HCEC 1CT (cell line): ENCODE measurements around the gene KIF9.
"Not testable (repeated sequence)": the region's sequence is repeated elsewhere in the genome, so short reads cannot be mapped to it uniquely, and the experiment has no call there.

Experiments used
- DNase-seq: peaks from one replicate; pipeline ENCODE4 v3.0.0-alpha.2; 2017

The KIF9 gene

DNA sequence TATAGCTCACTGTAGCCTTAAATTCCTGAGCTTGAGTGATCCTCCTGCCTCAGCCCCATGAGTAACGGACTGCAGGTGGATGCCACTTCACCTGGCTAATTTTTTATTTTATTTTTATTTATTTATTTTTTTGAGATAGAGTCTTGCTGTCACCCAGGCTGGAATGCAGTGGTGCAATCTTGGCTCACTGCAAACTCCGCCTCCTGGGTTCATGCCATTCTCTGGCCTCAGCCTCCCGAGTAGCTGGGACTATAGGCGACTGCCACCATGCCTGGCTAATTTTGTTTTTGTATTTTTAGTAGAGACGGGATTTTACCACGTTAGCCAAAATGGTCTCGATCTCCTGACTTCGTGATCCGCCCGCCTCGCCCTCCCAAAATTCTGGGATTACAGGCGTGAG lies 102.6 kb downstream of the KIF9 start:
- not testable (repeated sequence) for DNase-seq
